GM18951 (cell line): ENCODE data around the gene GPR173.
A peak's percentile ranks its signal among the peaks of the same experiment; 100 is the strongest.

ENCODE experiments used
- POLR2A ChIP-seq: IDR thresholded peaks from 4 replicates; pipeline ENCODE4 v1.6.1; 2011; ENCODE audit warnings: mild to moderate bottlenecking; ENCODE audit not compliant: insufficient read length, insufficient read depth; ENCODE audit errors: extremely low read depth
- in situ Hi-C: fragments of 300-500 bp; cut with MboI; formaldehyde crosslinking; loops from one replicate; pipeline ENCODE4 v1.12.0; 2022; ENCODE audit warnings: low sequenced_read_pairs, mixed read lengths, inconsistent platforms; ENCODE audit not compliant: unreplicated experiment

GPR173 gene

DNA sequence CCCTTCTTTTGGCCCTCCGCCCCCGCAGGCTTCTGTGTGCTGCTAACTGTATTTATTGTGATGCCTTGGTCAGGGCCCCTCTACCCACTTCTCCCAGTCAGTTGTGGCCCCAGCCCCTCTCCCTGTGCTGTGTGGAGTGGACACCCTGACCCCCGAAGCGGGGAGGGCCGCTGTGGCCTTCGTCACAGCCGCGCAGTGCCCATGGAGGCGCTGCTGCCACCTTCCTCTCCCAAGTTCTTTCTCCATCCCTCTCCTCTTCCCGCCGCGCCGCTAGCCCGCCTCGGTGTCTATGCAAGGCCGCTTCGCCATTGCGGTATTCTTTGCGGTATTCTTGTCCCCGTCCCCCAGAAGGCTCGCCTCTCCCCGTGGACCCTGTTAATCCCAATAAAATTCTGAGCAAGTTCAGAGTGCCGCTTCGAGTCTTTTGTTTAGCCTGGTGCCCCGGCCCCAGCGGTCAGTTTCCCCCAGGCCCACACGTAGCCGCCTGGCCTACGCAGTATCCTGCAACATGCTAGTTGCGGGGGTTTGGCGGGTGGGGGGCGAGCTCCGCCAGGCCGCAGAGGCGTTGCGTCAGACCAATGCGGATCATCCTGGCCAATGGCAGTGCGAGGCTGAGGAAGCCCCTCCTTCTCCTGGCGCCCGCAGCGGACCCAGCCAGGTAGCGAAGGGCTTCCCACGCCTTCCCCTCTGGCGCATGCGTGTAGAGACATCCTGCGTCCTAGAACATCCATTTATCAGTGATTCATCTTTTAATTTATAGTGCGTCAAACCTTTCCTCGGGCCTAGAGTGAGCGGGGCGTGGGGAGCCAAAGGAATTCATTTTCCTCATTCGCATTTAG is 39.8 kb downstream of the GPR173 start:
- TF ChIP-seq POLR2A = no peak
- in situ Hi-C loops = no loop called here

DNA sequence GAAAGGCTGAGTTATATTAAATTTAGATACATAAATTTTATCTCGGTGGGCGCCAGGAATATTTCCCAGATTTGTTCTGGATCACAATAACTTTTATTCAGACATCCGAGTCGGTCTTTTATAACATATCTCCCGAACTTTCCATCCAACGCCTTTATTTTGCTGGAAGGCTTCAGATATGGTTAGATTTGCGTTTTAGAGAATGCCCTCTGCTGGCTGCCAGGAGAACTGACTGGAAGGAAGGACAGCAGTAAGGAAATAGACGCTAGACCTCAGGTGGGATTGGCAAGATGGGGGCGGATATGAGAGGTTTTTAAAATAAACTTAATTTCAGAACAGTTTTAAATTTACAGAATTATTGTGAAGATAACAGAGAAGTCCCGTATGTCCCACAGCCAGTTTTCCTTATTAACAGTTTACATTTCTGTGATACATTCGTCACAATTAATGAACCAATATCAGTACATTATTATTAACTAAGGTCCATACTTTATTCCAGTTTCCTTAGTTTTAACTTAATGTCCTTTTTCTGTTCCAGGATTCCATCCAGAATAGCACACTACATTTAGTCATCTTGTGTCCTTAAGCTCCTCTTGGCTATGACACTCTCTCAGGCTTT is 40.7 kb downstream of the GPR173 start:
- in situ Hi-C loops = no loop called here
- TF ChIP-seq POLR2A = no peak

DNA sequence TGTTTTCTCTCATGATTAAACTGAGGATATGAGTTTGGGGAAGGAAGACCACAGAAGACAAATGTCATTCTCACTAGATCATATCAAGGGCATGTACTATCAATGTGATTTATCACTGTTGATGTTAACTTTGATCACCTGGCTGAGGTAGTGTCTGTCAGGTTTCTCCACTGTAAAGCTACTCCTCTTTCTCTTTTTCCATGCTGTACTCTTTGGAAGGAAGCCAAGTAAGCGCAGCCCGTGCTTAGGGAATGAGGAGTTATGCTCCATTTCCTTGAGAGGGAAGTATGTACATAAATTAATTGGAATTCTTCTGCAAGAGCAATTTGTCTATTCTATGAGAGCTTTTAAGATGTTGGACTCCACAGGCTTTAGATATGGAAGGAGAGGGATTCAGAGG is 41.3 kb downstream of the GPR173 start:
- no peak for TF ChIP-seq POLR2A
- in situ Hi-C loops = no loop called here

DNA sequence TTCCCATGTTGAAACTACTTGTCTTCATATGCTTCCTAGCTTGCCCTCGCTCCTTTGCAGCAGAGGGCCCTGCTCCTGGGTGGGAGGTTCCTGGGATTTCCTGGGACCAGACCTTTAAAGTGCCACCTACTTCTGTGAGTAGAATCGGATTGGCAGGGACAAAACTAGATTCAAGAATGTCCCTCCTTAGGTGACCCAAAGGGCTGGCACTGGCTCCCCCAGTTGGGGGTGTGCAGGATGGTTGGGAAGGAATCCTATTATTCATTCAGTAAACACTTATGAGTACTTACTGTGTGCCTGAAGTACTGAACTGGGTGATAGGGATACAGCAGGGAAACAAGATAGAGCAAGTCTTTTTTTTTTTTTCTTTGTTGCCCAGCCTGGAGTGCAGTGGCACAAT is 42.8 kb downstream of the GPR173 start:
- in situ Hi-C loops = no loop called here

DNA sequence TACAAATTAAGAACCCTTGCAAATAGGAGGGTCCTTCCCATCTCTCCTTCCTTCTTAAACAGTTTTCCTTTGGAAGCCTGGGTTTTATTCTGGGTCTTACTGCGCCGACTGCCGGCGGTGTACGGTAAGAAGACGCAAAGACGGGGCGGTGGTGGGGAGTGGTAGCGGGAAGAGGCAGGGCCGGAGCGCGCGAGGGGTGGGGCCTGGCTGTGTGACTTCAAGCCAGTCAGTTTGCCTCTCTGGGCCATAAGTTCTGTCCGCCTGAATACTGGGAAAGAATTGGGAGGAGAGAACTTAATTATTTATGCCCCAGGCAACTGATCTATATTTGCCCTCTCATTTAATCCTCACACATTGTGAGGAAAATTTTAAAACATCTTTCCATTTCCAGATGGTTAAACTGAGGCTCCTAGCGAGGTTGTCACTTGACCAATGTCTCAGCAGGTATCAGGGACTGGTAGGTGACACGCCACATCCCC is 44.6 kb downstream of the GPR173 start:
- TF ChIP-seq POLR2A = no peak
- in situ Hi-C loops = no loop called here

More for the DNA sequence above, 42.8 kb downstream of the GPR173 start:
- TF ChIP-seq POLR2A = no peak

DNA sequence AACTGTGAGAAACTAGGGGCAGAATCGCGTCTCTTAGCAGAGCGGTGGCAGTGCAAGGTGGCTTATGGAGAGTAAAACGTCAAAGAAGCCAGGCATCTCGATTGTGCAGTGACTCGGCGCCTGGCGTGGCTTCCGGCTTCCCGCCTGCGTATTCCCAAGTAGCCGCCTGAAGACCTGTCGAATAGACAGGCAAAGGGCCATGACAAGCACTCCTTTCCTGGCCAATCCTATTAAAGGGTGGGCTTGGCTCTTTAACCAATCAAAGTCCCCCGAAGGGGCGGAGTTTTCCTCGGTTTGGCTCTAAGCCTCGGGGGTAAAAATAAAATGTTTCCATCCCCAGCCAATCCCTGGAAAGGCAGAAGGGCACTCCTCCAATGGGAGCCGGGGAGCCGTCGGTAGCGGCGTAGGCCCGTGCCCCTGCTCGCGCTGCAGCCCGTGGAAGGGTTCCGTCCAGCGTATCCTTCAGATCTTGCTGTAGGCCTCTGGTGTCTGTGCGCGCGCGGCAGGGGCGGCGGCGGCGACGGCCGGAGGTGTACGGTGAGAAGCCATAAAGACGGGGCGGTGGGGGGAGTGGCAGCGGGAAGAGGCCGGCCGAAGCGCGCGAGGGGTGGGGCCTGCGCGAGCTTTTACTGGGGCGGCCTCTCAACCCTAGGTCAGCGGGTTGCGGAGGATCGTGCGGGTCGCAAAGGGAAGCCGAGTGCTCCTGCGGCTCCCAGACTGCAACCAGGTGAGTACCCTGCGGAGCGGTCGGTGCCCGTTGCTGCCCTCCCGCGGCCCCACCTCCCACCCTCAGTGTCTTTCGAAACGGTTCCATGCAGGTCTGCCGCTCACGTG is 45.4 kb downstream of the GPR173 start, which contains the start of gene KANTR:
Gene KANTR (plus strand): TSS at position 395 of the 834 bp plus-strand sequence. CDS start 30,131 bp downstream, outside the sequence.
- in situ Hi-C loops = no loop called here
- peak; percentile 57 for TF ChIP-seq POLR2A

DNA sequence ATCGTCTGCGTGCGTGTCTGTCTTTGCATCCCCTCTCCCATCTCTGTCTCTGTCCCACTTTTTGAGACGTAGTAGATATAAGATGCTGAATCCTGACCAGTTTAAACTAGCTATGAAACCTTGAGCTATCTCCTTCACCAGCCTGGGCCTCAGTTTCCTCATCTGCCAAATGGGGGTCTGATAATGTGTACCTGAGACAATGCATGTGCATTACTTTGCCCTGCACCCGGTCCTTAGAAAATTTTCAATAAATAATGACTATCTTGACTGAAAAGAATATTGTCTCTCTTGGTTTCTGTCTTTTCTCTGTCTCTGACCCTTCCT is 46.0 kb downstream of the GPR173 start:
- in situ Hi-C loops = no loop called here
- TF ChIP-seq POLR2A = no peak

DNA sequence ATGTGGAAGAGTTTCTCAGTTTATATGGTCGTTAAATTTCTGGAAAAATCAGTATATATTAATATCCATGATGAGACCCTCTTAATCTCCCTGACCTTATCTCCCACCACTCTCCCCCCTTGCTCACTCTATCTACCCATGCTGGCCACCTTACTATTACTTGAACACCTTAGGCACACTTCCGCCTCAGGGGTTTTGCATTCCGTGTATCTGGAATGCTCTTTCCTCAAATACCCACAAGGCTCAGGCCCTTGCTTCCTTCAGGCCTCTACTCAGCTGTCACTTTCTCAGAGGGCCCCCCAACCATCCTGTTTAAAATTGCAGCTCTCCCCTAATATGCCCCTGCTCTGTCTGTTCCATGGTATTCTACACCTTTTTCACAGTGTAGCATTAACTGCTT is 47.2 kb downstream of the GPR173 start:
- in situ Hi-C loops = no loop called here
- TF ChIP-seq POLR2A = no peak

DNA sequence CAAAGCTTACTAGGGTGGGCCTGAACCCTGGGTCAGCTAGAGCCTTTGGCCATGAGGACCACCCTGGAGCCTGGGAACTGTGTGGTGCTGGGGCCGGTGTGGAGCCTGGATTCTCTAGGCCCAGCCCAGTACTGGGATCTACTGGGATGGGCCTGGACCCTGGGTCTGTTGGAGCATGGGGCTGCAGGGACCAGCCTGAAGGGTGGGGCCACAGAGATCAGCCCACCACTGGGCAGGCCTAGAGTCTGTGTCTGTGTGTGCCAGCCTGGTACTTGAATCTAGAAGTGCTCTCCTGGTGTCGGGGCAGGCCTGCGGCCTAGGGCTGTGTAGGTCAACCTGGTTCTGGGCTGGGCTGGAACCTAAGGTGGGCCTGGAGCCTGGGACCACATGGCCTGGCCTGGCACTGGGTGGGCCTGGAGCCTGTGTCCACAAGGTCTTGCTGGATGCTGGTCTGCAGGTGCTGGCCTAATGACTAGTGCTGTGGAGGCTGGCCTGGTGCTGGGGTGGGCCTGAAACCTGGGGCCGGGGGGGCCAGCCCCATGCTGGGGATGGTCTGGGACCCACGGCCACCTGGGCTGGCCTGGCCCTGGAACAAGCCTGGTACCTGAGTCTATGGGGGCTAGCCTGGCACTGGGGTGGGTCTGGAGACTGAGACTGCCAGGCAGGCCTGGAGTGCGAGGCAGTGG is 66.4 kb downstream of the GPR173 start:
- in situ Hi-C loops = no loop called here
- TF ChIP-seq POLR2A = no peak

DNA sequence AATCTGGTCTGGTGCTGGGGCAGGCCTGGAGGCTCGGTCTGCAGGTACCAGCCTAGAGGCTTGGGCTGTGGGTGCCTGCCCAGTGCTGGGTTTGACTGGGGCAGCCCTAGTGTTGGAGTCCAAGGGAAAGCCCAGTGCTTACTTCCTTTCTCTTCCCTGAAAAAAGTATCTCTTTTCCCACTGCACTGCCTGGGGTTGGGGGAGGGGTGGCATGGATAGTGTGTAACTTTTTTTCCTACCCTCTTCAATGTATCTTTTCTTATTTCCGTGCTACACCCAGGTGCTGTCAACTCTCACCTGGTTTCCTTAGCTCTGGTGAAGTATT is 66.9 kb downstream of the GPR173 start:
- in situ Hi-C loops = no loop called here
- no peak for TF ChIP-seq POLR2A

DNA sequence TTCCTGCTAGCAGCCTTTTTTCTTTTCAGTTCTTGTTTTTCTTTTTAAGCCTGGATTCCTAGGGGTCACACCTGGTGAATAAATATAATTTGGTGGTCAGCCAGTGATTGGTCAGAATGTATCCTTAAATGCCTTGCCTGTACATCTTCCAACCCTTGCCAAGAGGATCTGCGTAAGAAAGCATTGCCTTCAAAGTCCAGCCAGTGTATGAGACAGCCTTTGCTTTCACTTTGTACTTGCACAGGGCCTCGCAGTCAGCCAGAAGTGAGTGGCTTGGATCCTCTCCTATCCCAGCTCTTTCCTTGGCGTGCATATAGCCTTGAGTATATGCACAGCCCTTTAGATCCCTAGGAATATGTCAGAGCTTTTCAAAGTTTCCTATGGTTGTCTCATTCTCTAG is 67.5 kb downstream of the GPR173 start:
- in situ Hi-C loops = no loop called here
- TF ChIP-seq POLR2A = no peak

DNA sequence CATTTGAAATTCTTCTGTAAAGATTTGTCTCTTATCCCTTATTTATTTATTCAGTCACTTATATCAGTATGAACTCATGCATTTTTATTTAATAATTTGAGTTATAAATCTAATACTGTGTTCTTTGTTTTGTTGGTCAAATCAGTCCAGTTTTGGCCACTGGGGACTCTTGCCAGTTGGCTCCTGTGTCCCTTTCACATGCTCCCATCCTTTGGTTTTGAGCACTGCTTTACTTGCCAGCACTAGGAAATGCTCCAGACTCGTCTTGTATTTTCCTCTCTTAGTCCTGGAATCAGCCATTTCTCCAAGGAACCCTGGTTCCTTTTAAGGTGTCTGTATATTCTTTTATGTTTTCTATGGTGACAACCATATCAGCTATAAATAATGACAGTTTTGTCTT is 73.4 kb downstream of the GPR173 start:
- in situ Hi-C loops = no loop called here
- TF ChIP-seq POLR2A = no peak

DNA sequence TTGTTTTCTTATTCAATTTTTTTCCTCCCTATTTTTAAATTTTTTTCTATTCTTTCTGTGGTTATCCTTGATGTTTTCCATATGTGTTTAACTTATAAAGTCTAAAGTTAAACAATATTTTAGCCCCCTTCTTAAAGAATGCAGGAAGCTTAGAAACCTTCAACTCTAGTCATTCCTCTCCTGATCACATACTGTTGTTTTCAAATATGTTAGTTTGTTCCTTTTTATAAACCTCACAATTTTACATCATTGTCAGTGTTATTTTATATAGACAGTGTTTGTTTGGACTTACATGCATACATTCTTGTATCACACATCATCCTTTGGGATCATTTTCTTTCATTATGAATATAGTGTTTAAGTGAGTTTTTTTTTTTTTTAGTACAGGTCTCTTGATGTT is 76.9 kb downstream of the GPR173 start:
- in situ Hi-C loops = no loop called here
- no peak for TF ChIP-seq POLR2A
